Uterus (tissue), 2 donors: Measurements from ENCODE around the gene CYCS.

ENCODE experiments used
- POLR2A ChIP-seq, 2 donors: fragments of 450-650 bp; IDR thresholded peaks; one replicate each; pipeline ENCODE4 v1.6.1; 2016; ENCODE audit warnings: antibody characterized with exemption in 2 of 2, mild to moderate bottlenecking in 1 of 2, moderate library complexity in 1 of 2
- TF ChIP-seq, protein P1 (sequence below), 4 experiments: fragments of 200-600 bp in 2 of 4; fragments of 450-650 bp in 2 of 4; sonication (generic) in 2 of 4; IDR thresholded peaks; one replicate each; pipeline ENCODE4 v1.5.1; 2016 to 2019; ENCODE audit warnings: antibody characterized with exemption in 4 of 4, mild to moderate bottlenecking in 2 of 4, moderate library complexity in 1 of 4

DNA sequence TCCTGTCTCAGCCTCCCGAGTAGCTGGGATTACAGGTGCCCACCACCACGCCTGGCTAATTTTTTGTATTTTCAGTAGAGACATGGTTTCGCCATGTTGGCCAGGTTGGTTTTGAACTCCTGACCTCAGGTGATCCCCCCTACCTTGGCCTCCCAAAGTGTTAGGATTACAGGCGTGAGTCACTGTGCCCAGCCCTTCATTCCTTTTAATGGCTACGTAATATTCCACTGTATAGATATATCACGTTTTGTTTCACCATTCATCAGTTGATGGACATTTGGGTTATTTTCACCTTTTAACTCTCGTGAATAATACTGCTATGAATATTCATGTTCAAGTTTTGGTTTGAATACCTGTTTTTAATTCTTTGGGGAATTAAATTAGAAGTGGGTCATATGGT lies 44.6 kb upstream of the CYCS start:
- TF ChIP-seq, protein P1, sequence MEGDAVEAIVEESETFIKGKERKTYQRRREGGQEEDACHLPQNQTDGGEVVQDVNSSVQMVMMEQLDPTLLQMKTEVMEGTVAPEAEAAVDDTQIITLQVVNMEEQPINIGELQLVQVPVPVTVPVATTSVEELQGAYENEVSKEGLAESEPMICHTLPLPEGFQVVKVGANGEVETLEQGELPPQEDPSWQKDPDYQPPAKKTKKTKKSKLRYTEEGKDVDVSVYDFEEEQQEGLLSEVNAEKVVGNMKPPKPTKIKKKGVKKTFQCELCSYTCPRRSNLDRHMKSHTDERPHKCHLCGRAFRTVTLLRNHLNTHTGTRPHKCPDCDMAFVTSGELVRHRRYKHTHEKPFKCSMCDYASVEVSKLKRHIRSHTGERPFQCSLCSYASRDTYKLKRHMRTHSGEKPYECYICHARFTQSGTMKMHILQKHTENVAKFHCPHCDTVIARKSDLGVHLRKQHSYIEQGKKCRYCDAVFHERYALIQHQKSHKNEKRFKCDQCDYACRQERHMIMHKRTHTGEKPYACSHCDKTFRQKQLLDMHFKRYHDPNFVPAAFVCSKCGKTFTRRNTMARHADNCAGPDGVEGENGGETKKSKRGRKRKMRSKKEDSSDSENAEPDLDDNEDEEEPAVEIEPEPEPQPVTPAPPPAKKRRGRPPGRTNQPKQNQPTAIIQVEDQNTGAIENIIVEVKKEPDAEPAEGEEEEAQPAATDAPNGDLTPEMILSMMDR (IDR thresholded peaks at IDR 0.05), result no peak
- no peak for TF ChIP-seq POLR2A (IDR thresholded peaks at IDR 0.05)
